SKM-1 treated with dmso at 0.1 percent for 144 hours (cell line): ENCODE results near the gene DLL1.

Experiments
- DNase-seq: peaks from one replicate; lab custom pipeline; 2025; ENCODE audit not compliant: unreplicated experiment; lab: John Stamatoyannopoulos, UW

The DLL1 gene

DNA sequence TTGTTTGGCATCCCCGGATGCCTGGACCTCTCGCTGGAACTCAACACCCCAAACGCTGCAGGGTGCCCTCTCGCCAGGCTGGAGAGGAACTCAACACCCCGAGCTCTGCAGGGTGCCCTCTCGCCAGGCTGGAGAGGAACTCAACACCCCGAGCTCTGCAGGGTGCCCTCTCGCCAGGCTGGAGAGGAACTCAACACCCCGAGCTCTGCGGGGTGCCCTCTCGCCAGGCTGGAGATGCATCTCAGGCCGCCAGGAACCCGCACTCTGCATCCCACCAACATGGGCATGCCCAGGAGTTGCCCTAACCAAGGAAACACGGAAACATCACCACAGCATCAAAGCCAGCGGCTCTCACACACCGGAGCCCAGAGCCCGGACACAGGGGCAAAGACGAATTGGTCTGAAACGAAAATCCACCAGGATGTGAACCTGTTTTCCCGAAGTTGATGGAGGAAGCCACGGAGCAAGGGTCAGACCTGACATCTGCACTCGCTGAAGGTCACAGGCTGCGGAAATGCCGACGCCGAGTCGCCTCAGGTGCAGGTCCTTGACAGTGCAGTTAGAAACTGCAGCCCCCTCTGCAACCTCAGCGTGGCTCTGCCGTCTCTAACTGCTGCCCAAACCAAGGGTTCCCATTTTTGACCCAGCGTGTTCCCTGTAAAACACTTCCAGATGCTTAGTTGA is 37.5 kb downstream of the DLL1 start:
- DNase-seq = no peak

GRCh38 chr6:170251776-170252571 is 38.9 kb downstream of the DLL1 start:
- DNase-seq = no peak

GRCh38 chr6:170250981-170251775 is 39.7 kb downstream of the DLL1 start:
- no peak for DNase-seq

DNA sequence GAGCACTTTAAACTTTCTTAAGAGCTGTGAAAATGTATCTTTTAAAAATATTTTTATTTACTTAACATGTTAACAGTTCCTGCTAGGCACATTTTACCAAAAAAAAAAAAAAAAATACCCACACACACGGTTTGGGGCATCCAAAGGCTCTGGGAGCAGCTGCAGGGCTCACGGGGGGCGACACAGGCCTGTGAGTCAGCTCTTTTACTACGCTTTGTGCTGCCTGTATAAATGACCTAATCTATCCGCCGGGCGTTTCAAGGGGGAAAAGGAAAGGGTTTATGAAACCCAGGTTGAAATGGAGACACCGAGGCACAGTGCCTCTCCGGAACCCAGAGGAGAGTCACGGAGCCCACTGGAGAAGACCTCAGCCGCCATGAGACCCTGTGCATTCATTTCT is 40.4 kb downstream of the DLL1 start:
- DNase-seq = no peak

GRCh38 chr6:170249817-170250216 is 41.1 kb downstream of the DLL1 start:
- no peak for DNase-seq

DNA sequence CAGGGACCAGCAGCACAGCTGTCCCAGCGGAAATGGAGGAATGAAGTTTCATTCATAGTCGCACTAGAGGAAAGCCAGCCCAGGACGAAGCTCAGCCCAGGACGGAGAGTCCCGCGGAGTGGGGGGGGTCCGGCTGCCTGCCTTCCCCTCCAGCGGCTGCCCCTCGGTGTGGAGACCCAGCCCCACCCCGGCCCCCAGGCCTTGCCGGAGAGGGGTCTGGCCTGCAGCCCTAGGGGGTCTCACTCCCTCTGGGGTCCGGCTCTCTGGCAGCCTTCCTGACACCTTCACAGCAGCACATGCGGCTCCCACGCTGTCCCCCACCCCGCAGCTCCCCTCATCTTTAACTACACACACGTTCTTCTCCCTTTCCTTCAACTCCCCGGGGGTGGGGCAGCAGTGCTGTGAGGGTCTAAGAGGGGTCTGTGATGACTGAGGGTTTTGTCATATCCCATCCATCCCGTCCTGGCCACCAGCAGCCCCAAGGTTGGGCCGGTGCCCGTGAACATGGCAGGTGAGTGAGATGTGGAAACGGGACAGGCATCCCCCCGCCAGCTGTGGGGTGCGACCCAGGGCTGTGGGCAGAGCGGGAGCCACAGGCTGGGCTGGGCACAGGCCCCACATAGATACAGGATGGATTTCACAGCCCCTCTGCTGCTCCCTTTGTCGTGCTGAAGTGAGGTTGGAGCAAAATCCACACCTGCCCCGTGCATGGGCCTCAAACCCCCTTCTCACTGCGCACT is 41.8 kb downstream of the DLL1 start:
- no peak for DNase-seq

- no peak for DNase-seq
Measured at GRCh38 chr6:170248111-170248805, 42.6 kb downstream of the DLL1 start.

GRCh38 chr6:170247178-170247701 is 43.6 kb downstream of the DLL1 start:
- no peak for DNase-seq

- DNase-seq = no peak
Measured at GRCh38 chr6:170245475-170245992, 45.3 kb downstream of the DLL1 start.

DNA sequence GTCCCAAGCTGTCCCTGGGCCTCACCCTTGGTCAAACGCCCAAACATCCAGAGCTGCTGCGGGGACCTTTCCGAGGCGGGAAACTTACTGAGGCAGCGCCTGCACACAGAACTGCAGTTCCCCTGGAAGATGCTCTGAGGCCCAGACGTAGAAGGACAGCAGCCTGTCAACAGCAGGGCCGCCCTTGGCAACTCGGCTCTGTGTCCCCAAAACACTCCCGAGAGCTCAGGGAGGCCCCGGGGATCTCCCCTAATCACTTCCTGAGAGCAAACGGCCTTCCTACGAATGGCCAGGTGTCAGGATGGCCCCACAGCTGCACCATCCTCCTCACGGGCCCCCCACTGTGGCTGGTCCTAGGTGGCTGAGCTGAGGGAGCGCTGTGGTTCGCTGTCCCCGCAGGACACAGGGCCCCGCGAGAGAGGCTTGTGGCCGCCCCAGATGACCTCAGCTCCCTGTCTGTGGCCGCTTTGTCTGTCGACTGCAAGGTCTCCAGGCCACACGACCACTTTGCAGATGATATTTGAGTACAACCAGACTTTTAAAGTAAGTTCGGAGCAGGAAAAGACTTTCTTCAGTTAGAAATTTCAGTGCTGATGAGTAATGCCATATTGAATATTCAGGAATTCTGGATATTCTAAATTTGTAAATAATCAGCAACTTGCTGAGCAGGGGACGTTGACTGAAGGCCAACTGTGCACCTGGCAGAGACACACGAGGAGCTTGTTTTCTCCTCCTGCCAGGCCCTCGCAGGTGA is 46.0 kb downstream of the DLL1 start:
- DNase-seq = no peak

- DNase-seq = no peak
Measured at GRCh38 chr6:170243791-170244291, 47.0 kb downstream of the DLL1 start.

DNA sequence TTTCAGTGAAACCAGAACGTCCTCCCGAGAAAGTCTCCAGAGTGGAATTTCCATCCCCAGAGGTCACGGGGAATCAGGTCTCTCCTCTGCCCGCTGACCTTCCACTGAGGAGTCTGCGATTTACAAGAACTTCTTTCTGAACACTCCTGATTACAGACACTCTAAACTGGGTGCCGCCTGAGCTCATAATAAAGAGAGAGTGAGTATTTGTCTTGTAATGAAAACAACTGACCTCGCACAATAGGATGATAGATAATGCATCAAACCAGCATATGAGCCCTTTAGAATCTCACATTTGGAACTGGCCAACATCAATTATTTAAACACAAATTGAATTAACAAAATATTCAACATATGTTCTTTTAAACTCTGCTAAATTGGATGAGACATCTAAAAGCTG is 47.5 kb downstream of the DLL1 start:
- DNase-seq = no peak

DNA sequence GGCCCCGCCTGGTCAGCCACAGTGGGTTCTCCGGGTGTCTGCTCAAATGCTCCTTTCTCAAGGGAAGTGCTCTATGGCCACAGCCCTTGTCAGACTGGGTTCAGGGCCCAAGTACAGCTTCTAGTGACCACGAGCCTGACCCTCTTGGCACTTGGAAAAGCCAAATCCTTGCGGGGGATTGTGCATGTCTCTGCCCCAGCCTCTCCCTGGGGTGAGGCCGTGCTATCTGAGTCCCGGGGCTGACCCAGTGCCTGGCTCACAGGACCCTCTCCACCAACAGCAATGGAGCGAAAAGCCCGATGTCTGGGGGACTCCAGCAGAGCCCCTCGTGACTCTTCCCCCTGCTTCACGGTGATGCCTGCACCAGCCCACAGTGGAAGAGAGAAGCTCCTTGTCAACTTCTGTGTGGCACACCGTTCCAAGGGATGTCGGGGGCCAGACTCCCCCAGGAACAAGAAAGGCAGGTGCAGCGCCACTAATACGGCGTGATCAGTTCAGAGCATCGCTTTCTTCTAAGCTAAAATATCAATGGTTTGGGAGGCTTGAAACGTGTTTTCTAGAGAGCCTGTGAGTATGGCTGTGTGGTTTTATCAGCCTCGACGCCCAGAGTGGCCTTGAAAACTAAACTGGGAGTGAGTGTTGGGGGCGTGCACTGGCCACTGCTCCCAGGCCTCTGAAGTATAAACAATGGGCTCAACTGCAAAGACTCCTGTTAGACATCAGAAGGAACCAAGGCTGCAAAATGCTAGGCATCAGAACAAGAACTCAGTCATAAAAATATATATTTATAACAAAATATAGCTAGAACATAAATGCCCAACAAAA is 51.9 kb downstream of the DLL1 start:
- DNase-seq = no peak

DNA sequence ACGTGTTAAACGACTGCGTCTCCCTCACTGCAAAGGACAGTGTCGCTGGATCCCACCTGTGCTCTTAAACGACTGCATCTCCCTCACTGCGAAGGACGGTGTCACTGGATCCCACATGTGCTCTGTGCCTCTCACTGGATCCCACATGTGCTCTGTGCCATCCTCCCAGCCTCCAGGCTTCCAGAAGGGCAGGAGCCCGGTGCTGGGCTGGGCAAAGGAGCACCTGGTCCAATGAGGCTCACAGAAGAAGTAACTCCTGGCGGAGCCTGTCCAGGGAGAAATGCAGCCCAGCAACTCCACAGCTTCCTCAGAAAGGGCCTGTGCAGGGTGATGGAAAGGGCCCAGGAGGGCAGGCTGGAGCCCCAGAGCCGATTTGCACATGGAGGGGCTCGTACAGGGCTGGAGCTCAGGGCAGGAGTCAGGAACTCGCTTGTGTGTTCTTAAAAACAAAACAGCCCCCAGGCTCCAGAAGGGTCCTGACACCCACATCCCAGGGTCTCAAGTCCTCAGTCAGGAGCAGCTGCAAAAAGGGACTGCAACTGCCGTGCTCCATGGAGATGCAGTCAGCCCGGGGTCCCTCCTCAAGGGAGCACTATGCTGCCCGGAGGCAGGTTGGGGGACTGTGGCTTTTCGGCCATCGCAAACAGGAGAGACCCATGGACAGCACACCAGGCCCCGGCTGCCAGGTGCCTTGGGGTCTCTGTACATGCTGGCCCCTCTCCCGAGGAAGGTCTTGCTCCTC is 52.7 kb downstream of the DLL1 start:
- no peak for DNase-seq

DNA sequence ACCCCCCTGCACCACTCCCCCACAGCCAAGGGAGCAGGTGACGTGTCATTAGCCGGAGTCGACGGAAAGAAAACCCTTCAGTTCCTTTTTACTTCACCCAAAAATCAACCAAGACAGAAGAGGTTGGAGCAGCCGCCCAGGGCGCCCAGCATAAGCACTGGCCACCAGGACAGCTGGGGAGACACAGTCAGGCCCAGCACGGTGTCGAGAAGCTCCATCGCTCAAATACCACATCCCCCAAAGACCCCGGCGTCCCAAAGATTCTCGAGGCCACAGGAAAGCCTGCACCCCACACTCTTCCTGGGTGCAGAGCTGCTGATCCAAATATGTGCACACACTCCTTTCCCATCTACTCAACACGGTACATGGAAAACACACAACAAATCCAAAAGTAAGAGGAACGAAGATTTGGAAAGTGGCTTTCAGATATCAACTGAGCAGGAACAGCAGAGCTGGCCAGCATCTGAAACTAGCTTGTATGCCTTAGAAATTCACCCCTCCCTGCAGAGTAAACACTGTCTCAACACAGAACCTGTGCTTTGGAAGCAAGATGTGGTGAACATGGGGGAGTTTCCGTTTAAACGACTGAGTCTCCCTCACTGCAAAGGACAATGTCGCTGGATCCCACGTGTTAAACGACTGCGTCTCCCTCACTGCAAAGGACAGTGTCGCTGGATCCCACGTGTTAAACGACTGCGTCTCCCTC is 54.6 kb downstream of the DLL1 start:
- DNase-seq = no peak

DNA sequence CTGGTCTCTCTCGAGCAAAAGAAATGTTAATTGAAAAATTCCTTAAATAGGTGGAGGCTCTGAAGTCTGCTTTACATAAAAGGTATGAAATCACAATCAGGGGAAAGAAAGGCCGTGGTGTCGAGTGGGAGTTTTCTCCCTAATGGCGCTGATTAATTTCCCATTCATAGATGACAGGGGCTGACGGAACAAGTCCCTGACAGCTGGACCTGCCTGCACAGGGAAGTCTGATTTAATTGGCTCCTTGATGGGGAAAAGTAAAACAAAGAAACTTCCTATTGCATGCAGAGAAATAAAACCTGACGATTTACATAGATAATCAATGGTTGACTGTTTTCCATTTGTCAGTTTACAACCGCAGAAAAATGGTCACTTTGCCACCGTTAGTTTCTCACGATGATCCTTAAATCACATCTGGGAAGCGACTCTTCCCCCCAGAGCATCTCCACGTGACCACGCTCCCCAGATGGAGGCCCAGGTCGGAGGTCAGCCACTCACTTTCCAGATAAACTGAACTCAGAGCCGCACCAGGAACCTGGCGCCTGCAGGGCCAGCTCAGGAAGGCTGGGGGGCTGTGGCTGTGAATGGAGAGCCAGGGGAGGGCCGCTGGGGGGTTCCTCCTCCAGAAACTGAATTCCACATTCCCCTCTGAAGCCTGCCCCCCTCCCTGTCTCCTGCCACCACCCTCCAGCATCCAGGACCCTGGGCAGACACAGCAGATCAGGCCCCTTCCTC is 55.3 kb downstream of the DLL1 start:
- no peak for DNase-seq
